G401 (cell line): Measurements from ENCODE around the gene DIPK1A. TPM values are rescaled to one million over a fixed set of nuclear protein-coding genes. Genes with fewer than 3 reads are reported as not detected.

Experiments used
- DNase-seq: peaks from one replicate; pipeline ENCODE4 v3.0.0-alpha.2; 2015; ENCODE audit warnings: low spot score
- in situ Hi-C: cut with HindIII; loops from 2 replicates; pipeline ENCODE4 v1.10.0; 2016; ENCODE audit warnings: low sequenced_read_pairs, mixed read lengths
- total RNA-seq: library from RNA; depleted of rRNA; stranded (reverse); fragments of >200 nt; shearing (Covaris generic); gene quantifications from 2 replicates; pipeline ENCODE4 v1.2.3, GENCODE V29; 2014

DIPK1A gene
- total RNA-seq, 1 experiment from 2014 or later: 4.2 TPM

- in situ Hi-C loops: no loop called here
- DNase-seq: no peak
Measured at GRCh38 chr1:92958203-92958970, 2.9 kb downstream of the DIPK1A start.

GRCh38 chr1:92957030-92957734 lies 4.1 kb downstream of the DIPK1A start:
- DNase-seq: peak; percentile 52
- in situ Hi-C loops: no loop called here

- in situ Hi-C loops: no loop called here
Measured at GRCh38 chr1:92956254-92957029, 4.8 kb downstream of the DIPK1A start.

GRCh38 chr1:92953491-92953890 lies 7.8 kb downstream of the DIPK1A start:
- DNase-seq: no peak
- in situ Hi-C loops: no loop called here

More at GRCh38 chr1:92956254-92957029, 4.8 kb downstream of the DIPK1A start:
- no peak for DNase-seq

- in situ Hi-C loops: no loop called here
Measured at GRCh38 chr1:92952714-92953113, 8.5 kb downstream of the DIPK1A start.

GRCh38 chr1:92951141-92951582 lies 10.1 kb downstream of the DIPK1A start:
- no peak for DNase-seq
- in situ Hi-C loops: no loop called here

More at GRCh38 chr1:92952714-92953113, 8.5 kb downstream of the DIPK1A start:
- DNase-seq: no peak

- DNase-seq: no peak
Measured at GRCh38 chr1:92949937-92950817, 11.1 kb downstream of the DIPK1A start.

GRCh38 chr1:92948071-92948470 lies 13.2 kb downstream of the DIPK1A start:
- in situ Hi-C loops: no loop called here
- no peak for DNase-seq

More at GRCh38 chr1:92949937-92950817, 11.1 kb downstream of the DIPK1A start:
- in situ Hi-C loops: no loop called here

GRCh38 chr1:92945748-92946270 lies 15.5 kb downstream of the DIPK1A start:
- in situ Hi-C loops: no loop called here
- no peak for DNase-seq

GRCh38 chr1:92944901-92945747 lies 16.1 kb downstream of the DIPK1A start:
- in situ Hi-C loops: no loop called here
- peak; percentile 21 for DNase-seq

GRCh38 chr1:92943502-92943847 lies 17.8 kb downstream of the DIPK1A start:
- no peak for DNase-seq
- in situ Hi-C loops: no loop called here

GRCh38 chr1:92940541-92940940 lies 20.7 kb downstream of the DIPK1A start:
- in situ Hi-C loops: no loop called here
- no peak for DNase-seq

- DNase-seq: no peak
Measured at GRCh38 chr1:92937731-92938130, 23.5 kb downstream of the DIPK1A start.

GRCh38 chr1:92936865-92937264 lies 24.4 kb downstream of the DIPK1A start:
- in situ Hi-C loops: no loop called here
- no peak for DNase-seq

More at GRCh38 chr1:92937731-92938130, 23.5 kb downstream of the DIPK1A start:
- in situ Hi-C loops: no loop called here

- peak; percentile 97 for DNase-seq
- in situ Hi-C loops: no loop called here
Measured at GRCh38 chr1:92934395-92935378, 26.6 kb downstream of the DIPK1A start.

- in situ Hi-C loops: no loop called here
Measured at GRCh38 chr1:92933459-92933858, 27.8 kb downstream of the DIPK1A start.

GRCh38 chr1:92931691-92932090 lies 29.6 kb downstream of the DIPK1A start:
- DNase-seq: no peak
- in situ Hi-C loops: no loop called here

More at GRCh38 chr1:92933459-92933858, 27.8 kb downstream of the DIPK1A start:
- DNase-seq: no peak
